ENCODE results near the gene FAM151A.
"Not testable (repeated sequence)": the region's sequence is repeated elsewhere in the genome, so short reads cannot be mapped to it uniquely, and the experiment has no call there.

FAM151A gene

GRCh38 chr1:54636461-54637446, 13.4 kb upstream of the FAM151A start:
- DNase-seq (ENCODE audit: low read depth), result not testable (repeated sequence)

GRCh38 chr1:54635804-54636203, 12.5 kb upstream of the FAM151A start:
- not testable (repeated sequence) for DNase-seq (ENCODE audit: low read depth)

- DNase-seq (ENCODE audit: low read depth), result no peak
Observed at GRCh38 chr1:54627196-54627595, 3.9 kb upstream of the FAM151A start.

- no peak for DNase-seq (ENCODE audit: low read depth)
Observed at GRCh38 chr1:54624466-54625464, 1.4 kb upstream of the FAM151A start.

GRCh38 chr1:54619749-54620148, 3.6 kb downstream of the FAM151A start:
- no peak for DNase-seq (ENCODE audit: low read depth)

GRCh38 chr1:54615531-54616279, 7.6 kb downstream of the FAM151A start:
- DNase-seq (ENCODE audit: low read depth), result no peak

GRCh38 chr1:54614563-54614962, 8.8 kb downstream of the FAM151A start:
- DNase-seq (ENCODE audit: low read depth), result no peak

GRCh38 chr1:54614024-54614423, 9.3 kb downstream of the FAM151A start:
- DNase-seq (ENCODE audit: low read depth), result no peak

GRCh38 chr1:54611621-54612020, 11.7 kb downstream of the FAM151A start:
- no peak for DNase-seq (ENCODE audit: low read depth)

GRCh38 chr1:54610601-54611580, 12.4 kb downstream of the FAM151A start:
- DNase-seq (ENCODE audit: low read depth), result no peak

GRCh38 chr1:54610048-54610447, 13.3 kb downstream of the FAM151A start:
- DNase-seq (ENCODE audit: low read depth), result no peak

GRCh38 chr1:54609301-54609921, 13.9 kb downstream of the FAM151A start:
- no peak for DNase-seq (ENCODE audit: low read depth)

GRCh38 chr1:54608566-54609230, 14.6 kb downstream of the FAM151A start:
- no peak for DNase-seq (ENCODE audit: low read depth)

GRCh38 chr1:54607821-54608565, 15.3 kb downstream of the FAM151A start:
- no peak for DNase-seq (ENCODE audit: low read depth)

GRCh38 chr1:54606990-54607325, 16.4 kb downstream of the FAM151A start:
- DNase-seq (ENCODE audit: low read depth), result no peak

GRCh38 chr1:54606096-54606989, 17.0 kb downstream of the FAM151A start:
- no peak for DNase-seq (ENCODE audit: low read depth)

GRCh38 chr1:54604572-54605370, 18.6 kb downstream of the FAM151A start:
- no peak for DNase-seq (ENCODE audit: low read depth)
